Liver (tissue), 9 donors: ENCODE measurements around the gene HSD17B8. TPM values are rescaled to one million over a fixed set of nuclear protein-coding genes. Genes with fewer than 3 reads are reported as not detected.

Experiments
- DNase-seq: peaks from one replicate; pipeline ENCODE4 v3.0.0-alpha.2; 2017; ENCODE audit warnings: low spot score
- H3K27ac ChIP-seq, 2 donors: one replicate each; pipeline ENCODE4 v1.7.0; 2013; ENCODE audit warnings: inconsistent platforms in 2 of 2, low read length in 2 of 2, control low read depth in 1 of 2, low read depth in 1 of 2, mild to moderate bottlenecking in 1 of 2
- H3K27me3 ChIP-seq, 4 donors: one replicate each; pipeline versions ENCODE4 v1.6.1 to v1.7.0; 2013; ENCODE audit warnings: low read length in 3 of 4, inconsistent platforms in 1 of 4, mild to moderate bottlenecking in 1 of 4, moderate library complexity in 1 of 4; ENCODE audit not compliant: control insufficient read depth in 4 of 4, insufficient read depth in 4 of 4
- H3K36me3 ChIP-seq, 4 donors: one replicate each; pipeline versions ENCODE4 v1.6.1 to v1.7.0; 2013; ENCODE audit warnings: low read length in 3 of 4, mild to moderate bottlenecking in 3 of 4, low read depth in 1 of 4, moderate library complexity in 1 of 4; ENCODE audit not compliant: control insufficient read depth in 4 of 4, insufficient read depth in 3 of 4
- H3K4me1 ChIP-seq, 4 donors: one replicate each; pipeline versions ENCODE4 v1.6.1 to v1.7.0; 2013; ENCODE audit warnings: low read length in 3 of 4, mild to moderate bottlenecking in 3 of 4, moderate library complexity in 1 of 4; ENCODE audit not compliant: control insufficient read depth in 4 of 4, insufficient read depth in 4 of 4
- H3K4me3 ChIP-seq, 3 donors: one replicate each; pipeline versions ENCODE4 v1.6.1 to v1.7.0; 2013; ENCODE audit warnings: low read length in 3 of 3, control low read depth in 1 of 3, low read depth in 1 of 3, mild to moderate bottlenecking in 1 of 3
- H3K9ac ChIP-seq, 2 donors: one replicate each; pipeline ENCODE4 v1.7.0; 2013; ENCODE audit warnings: low read length in 2 of 2, mild to moderate bottlenecking in 2 of 2, moderate library complexity in 2 of 2, control low read depth in 1 of 2, low read depth in 1 of 2
- H3K9me3 ChIP-seq, 4 donors: one replicate each; pipeline versions ENCODE4 v1.6.1 to v1.7.0; 2013; ENCODE audit warnings: low read length in 3 of 4; ENCODE audit not compliant: control insufficient read depth in 4 of 4
- ATF3 ChIP-seq: IDR thresholded peaks from 2 replicates; pipeline ENCODE4 v1.6.1; 2016; ENCODE audit warnings: antibody characterized with exemption
- CTCF ChIP-seq: fragments of 150-350 bp; IDR thresholded peaks from 2 replicates; pipeline ENCODE4 v1.5.1; 2017; ENCODE audit warnings: improper control_type of control experiment, low read depth, low read length; ENCODE audit not compliant: missing input control
- EGR1 ChIP-seq, 2 donors: IDR thresholded peaks; 2 replicates each; pipeline ENCODE4 v1.6.1; 2016 to 2018; ENCODE audit warnings: antibody characterized with exemption in 2 of 2, low read depth in 2 of 2
- FOXA1 ChIP-seq: IDR thresholded peaks from 2 replicates; pipeline ENCODE4 v1.6.1; 2016; ENCODE audit warnings: antibody characterized with exemption
- FOXA2 ChIP-seq: IDR thresholded peaks from 2 replicates; pipeline ENCODE4 v1.6.1; 2016; ENCODE audit warnings: antibody characterized with exemption
- GABPA ChIP-seq, 2 donors: IDR thresholded peaks in 1 of 2; conservative IDR thresholded peaks in 1 of 2; 2 replicates each; pipeline ENCODE4 v1.6.1; 2016; ENCODE audit warnings: antibody characterized with exemption in 2 of 2, mild to moderate bottlenecking in 1 of 2, moderate library complexity in 1 of 2
- HNF4A ChIP-seq, 2 donors: conservative IDR thresholded peaks; 2 replicates each; pipeline ENCODE4 v1.6.1; 2016; ENCODE audit warnings: antibody characterized with exemption in 2 of 2, mild to moderate bottlenecking in 2 of 2
- HNF4G ChIP-seq: IDR thresholded peaks from 2 replicates; pipeline ENCODE4 v1.6.1; 2016; ENCODE audit warnings: antibody characterized with exemption
- JUND ChIP-seq, 2 donors: IDR thresholded peaks; 2 replicates each; pipeline ENCODE4 v1.6.1; 2016; ENCODE audit warnings: antibody characterized with exemption in 2 of 2
- MAX ChIP-seq: IDR thresholded peaks from 2 replicates; pipeline ENCODE4 v1.6.1; 2016; ENCODE audit warnings: antibody characterized with exemption
- NR2F2 ChIP-seq: IDR thresholded peaks from 2 replicates; pipeline ENCODE4 v1.6.1; 2016; ENCODE audit warnings: antibody characterized with exemption
- RAD21 ChIP-seq, 2 donors: IDR thresholded peaks; 2 replicates each; pipeline ENCODE4 v1.6.1; 2016; ENCODE audit warnings: antibody characterized with exemption in 2 of 2, mild to moderate bottlenecking in 2 of 2
- REST ChIP-seq: IDR thresholded peaks from 2 replicates; pipeline ENCODE4 v1.6.1; 2016; ENCODE audit warnings: antibody characterized with exemption, mild to moderate bottlenecking
- RXRA ChIP-seq, 2 donors: IDR thresholded peaks; 2 replicates each; pipeline ENCODE4 v1.6.1; 2017 to 2018; ENCODE audit warnings: antibody characterized with exemption in 2 of 2, mild to moderate bottlenecking in 1 of 2
- SP1 ChIP-seq: IDR thresholded peaks from 2 replicates; pipeline ENCODE4 v1.6.1; 2018; ENCODE audit warnings: antibody characterized with exemption, mild to moderate bottlenecking
- TAF1 ChIP-seq: conservative IDR thresholded peaks from 2 replicates; pipeline ENCODE4 v1.6.1; 2016; ENCODE audit warnings: antibody characterized with exemption, mild to moderate bottlenecking
- YY1 ChIP-seq: IDR thresholded peaks from 2 replicates; pipeline ENCODE4 v1.6.1; 2016; ENCODE audit warnings: antibody characterized with exemption, mild to moderate bottlenecking
- WGBS: extraction: QIAGEN DNeasy Blood & Tissue Kit; methylation state at CpG from one replicate; pipeline ENCODE4 v1.1.7; 2013; 5-methylcytosine and 5-hydroxymethylcytosine counted together
- polyA plus RNA-seq, 2 donors: library from polyadenylated mRNA; stranded (reverse) in 1 of 2; unstranded in 1 of 2; fragments of 200-250 nt in 1 of 2; fragments of >200 nt in 1 of 2; fragmentation: Nextera tagmentation in 1 of 2; extraction: Ambion mirVana in 1 of 2; gene quantifications; one replicate each; pipeline versions ENCODE4 v1.2.1 to v1.2.3, GENCODE V29; 2013 to 2015
- total RNA-seq, 2 donors: library from RNA; depleted of rRNA; stranded (reverse); fragments of >200 nt; gene quantifications; one replicate each; pipeline ENCODE4 v1.2.3, GENCODE V29; 2014
- TF ChIP-seq, protein P1 (sequence below): IDR thresholded peaks from 2 replicates; pipeline ENCODE4 v1.6.1; 2016; ENCODE audit warnings: antibody characterized with exemption
- donor health status: healthy.
- donor health status: healthy.
- donor health status: healthy.
- donor health status: healthy.
- donor health status: healthy.

The HSD17B8 gene
- total and polyA plus RNA-seq, 4 donors = 24.5 to 52.3 (median 37.5) TPM

- Histone ChIP-seq H3K27ac (peak within 1 kb of the TSS; percentile 97 to 98), H3K27me3 (no peaks in the 10 kb centered on the region), H3K9ac (peak within 1 kb of the TSS; percentile 94 to 97), H3K4me1 (peaks cover 11 to 74% (median 61%) of the 10 kb centered on the region in 4 donors), H3K4me3 (peak within 1 kb of the TSS; percentile 76 to 82 (median 81)), H3K36me3 (peaks cover 3 to 36% (median 23%) of the 10 kb centered on the region in 4 donors), H3K9me3 (no peaks in the 10 kb centered on the region)
- peak; percentile 94 for DNase-seq
- under 1% methylated on average over 68 of the region's 68 CpGs for WGBS
- no peak for TF ChIP-seq FOXA1
- TF ChIP-seq TAF1 = peak; percentile 89
- no peak for TF ChIP-seq ATF3
- TF ChIP-seq EGR1 (IDR thresholded peaks at IDR 0.05; ENCODE audit: low read depth in 2 of 2) = peak; percentile 68 to 85
- TF ChIP-seq YY1 = peak; percentile 100
- no peak for TF ChIP-seq RAD21 (IDR thresholded peaks at IDR 0.05)
- peak; percentile 49 for TF ChIP-seq NR2F2
- TF ChIP-seq MAX = peak; percentile 65
- TF ChIP-seq REST = peak; percentile 77
- TF ChIP-seq FOXA2 = no peak
- TF ChIP-seq SP1 = peak; percentile 68
- TF ChIP-seq, protein P1, sequence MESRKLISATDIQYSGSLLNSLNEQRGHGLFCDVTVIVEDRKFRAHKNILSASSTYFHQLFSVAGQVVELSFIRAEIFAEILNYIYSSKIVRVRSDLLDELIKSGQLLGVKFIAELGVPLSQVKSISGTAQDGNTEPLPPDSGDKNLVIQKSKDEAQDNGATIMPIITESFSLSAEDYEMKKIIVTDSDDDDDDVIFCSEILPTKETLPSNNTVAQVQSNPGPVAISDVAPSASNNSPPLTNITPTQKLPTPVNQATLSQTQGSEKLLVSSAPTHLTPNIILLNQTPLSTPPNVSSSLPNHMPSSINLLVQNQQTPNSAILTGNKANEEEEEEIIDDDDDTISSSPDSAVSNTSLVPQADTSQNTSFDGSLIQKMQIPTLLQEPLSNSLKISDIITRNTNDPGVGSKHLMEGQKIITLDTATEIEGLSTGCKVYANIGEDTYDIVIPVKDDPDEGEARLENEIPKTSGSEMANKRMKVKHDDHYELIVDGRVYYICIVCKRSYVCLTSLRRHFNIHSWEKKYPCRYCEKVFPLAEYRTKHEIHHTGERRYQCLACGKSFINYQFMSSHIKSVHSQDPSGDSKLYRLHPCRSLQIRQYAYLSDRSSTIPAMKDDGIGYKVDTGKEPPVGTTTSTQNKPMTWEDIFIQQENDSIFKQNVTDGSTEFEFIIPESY = peak; percentile 100
- TF ChIP-seq JUND (IDR thresholded peaks at IDR 0.05) = no peak
- TF ChIP-seq HNF4A (conservative IDR thresholded peaks at IDR 0.05) = peak; percentile 15 to 40
- no peak for TF ChIP-seq CTCF
- TF ChIP-seq RXRA (IDR thresholded peaks at IDR 0.05) = peak; percentile 84 to 88
- TF ChIP-seq GABPA (IDR thresholded peaks at IDR 0.05 in 1 of 2, conservative IDR thresholded peaks at IDR 0.05 in 1 of 2) = peak; percentile 59 to 91
- no peak for TF ChIP-seq HNF4G
Observed at GRCh38 chr6:33200219-33201146, 4.0 kb upstream of the HSD17B8 start, which contains the start of the genes RXRB and SLC39A7. Gene RXRB, minus strand, starts transcription at chr6:33200665. Its CDS starts 189 bp downstream, at chr6:33200476. Gene SLC39A7, plus strand, starts transcription at chr6:33200867. Its CDS starts 379 bp downstream, at chr6:33201246.
